BJ (cell line): ENCODE data around the gene MEN1. TPM values are rescaled to one million over a fixed set of nuclear protein-coding genes. Genes with fewer than 3 reads are reported as not detected.
A peak's percentile ranks its signal among the peaks of the same experiment; 100 is the strongest.

ENCODE experiments used
- CTCF ChIA-PET: fragments of 350-600 bp; formaldehyde crosslinking; extraction: SDS; loops from one replicate; lab custom pipeline; 2021; ENCODE audit warnings: antibody characterized with exemption, inconsistent platforms; lab: Yijun Ruan, JAX
- POLR2A ChIA-PET: fragments of 300-600 bp; sonication (Branson Sonifier 250); formaldehyde crosslinking; extraction: SDS; loops from one replicate; lab custom pipeline; 2021; ENCODE audit warnings: antibody characterized with exemption; lab: Charles Lee
- DNase-seq: peaks from one replicate; pipeline ENCODE4 v3.0.0-alpha.2; 2011; ENCODE audit warnings: low read depth
- H3K27me3 ChIP-seq: 2 replicates; pipeline ENCODE4 v1.6.0; 2011; ENCODE audit warnings: low read length; ENCODE audit not compliant: control insufficient read depth, insufficient read depth
- H3K36me3 ChIP-seq: 2 replicates; pipeline ENCODE4 v1.5.1; 2011; ENCODE audit warnings: low read length; ENCODE audit not compliant: control insufficient read depth, insufficient read depth
- H3K4me3 ChIP-seq: 2 replicates; pipeline ENCODE4 v1.5.1; 2011; ENCODE audit warnings: low read depth, mild to moderate bottlenecking, control low read depth, low read length
- CTCF ChIP-seq: IDR thresholded peaks from 2 replicates; pipeline ENCODE4 v1.5.1; 2011; ENCODE audit warnings: low read depth, mild to moderate bottlenecking, control low read depth, inconsistent platforms, low read length, moderate library complexity; ENCODE audit not compliant: insufficient read depth
- polyA plus RNA-seq: library from polyadenylated mRNA; depleted of rRNA; stranded (reverse); fragments of >200 nt; gene quantifications from 2 replicates; pipeline ENCODE4 v1.2.3, GENCODE V29; 2011

The MEN1 gene
- polyA plus RNA-seq, 1 experiment, result 27.8 TPM

GRCh38 chr11:64853709-64854108 is 43.4 kb upstream of the MEN1 start:
- H3K4me3 ChIP-seq, result no peak overlapping the region
- H3K27me3 ChIP-seq, result no peaks in the 10 kb centered on the region
- DNase-seq, result no peak
- H3K36me3 ChIP-seq, result peaks cover 19% of the 10 kb centered on the region
- no peak for TF ChIP-seq CTCF
- POLR2A ChIA-PET, result no interaction called here
- CTCF ChIA-PET, result interaction anchor here (1.9 to 29.2 kb wide), 4 partner anchors 9 to 33 kb away, joined by 4 to 797 read pairs (median 13); partner anchors contain the start of genes CDC42BPG and EHD1

GRCh38 chr11:64852804-64853509 is 42.6 kb upstream of the MEN1 start:
- no peak for DNase-seq
- ChIA-PET POLR2A (no interaction called here), CTCF (interaction anchor here (0.8 to 29.2 kb wide), 5 partner anchors 9 to 33 kb away, joined by 3 to 797 read pairs (median 5); partner anchors contain the start of genes CDC42BPG and EHD1)
- no peak for TF ChIP-seq CTCF
- peaks cover 14% of the 10 kb centered on the region for H3K36me3 ChIP-seq
- no peaks in the 10 kb centered on the region for H3K27me3 ChIP-seq
- no peak overlapping the region for H3K4me3 ChIP-seq

- Histone ChIP-seq H3K36me3 (peaks cover 14% of the 10 kb centered on the region), H3K27me3 (no peaks in the 10 kb centered on the region), H3K4me3 (no peak overlapping the region)
- CTCF ChIA-PET, result interaction anchor here (1.2 to 29.2 kb wide), 4 partner anchors 12 to 260 kb away, joined by 3 to 797 read pairs (median 4); partner anchors contain the start of genes EHD1 and TM7SF2
- POLR2A ChIA-PET, result no interaction called here
- TF ChIP-seq CTCF, result no peak
- no peak for DNase-seq
Measured at GRCh38 chr11:64851831-64852351, 41.5 kb upstream of the MEN1 start.

- ChIA-PET CTCF (interaction anchor here (1.0 to 29.2 kb wide), 7 partner anchors 13 to 323 kb away, joined by 3 to 797 read pairs (median 4); partner anchors contain the start of genes ARL2, EHD1 and TM7SF2), POLR2A (no interaction called here)
- Histone ChIP-seq H3K4me3 (no peak overlapping the region), H3K36me3 (peaks cover 9% of the 10 kb centered on the region), H3K27me3 (no peaks in the 10 kb centered on the region)
- no peak for DNase-seq
- 0 out of 2 replicates have a peak, but pooled peaks have one; percentile 14 for TF ChIP-seq CTCF
Measured at GRCh38 chr11:64850979-64851567, 40.7 kb upstream of the MEN1 start.
